Measurements from ENCODE around the gene TSPEAR.
"Not testable (repeated sequence)": the region's sequence is repeated elsewhere in the genome, so short reads cannot be mapped to it uniquely, and the experiment has no call there.

TSPEAR gene

GRCh38 chr21:44564886-44565598, 146.3 kb downstream of the TSPEAR start:
- no peak for TF ChIP-seq CTCF (IDR thresholded peaks at IDR 0.05)
- H3K36me3 ChIP-seq, result no peaks in the 10 kb centered on the region
- no peak overlapping the region for H3K4me3 ChIP-seq (ENCODE audit: low read depth in 1 of 2, low read length in 1 of 2)
- H3K4me1 ChIP-seq (ENCODE audit: control insufficient read depth in 1 of 2, insufficient read depth in 1 of 2, low read depth in 1 of 2, low read length in 1 of 2), result peaks cover 0 to 5% of the 10 kb centered on the region in 2 experiments
- H3K27me3 ChIP-seq, result peaks cover 7% of the 10 kb centered on the region
- H3K27ac ChIP-seq, result no peak overlapping the region
- H3K9me3 ChIP-seq, result no peaks in the 10 kb centered on the region

DNA sequence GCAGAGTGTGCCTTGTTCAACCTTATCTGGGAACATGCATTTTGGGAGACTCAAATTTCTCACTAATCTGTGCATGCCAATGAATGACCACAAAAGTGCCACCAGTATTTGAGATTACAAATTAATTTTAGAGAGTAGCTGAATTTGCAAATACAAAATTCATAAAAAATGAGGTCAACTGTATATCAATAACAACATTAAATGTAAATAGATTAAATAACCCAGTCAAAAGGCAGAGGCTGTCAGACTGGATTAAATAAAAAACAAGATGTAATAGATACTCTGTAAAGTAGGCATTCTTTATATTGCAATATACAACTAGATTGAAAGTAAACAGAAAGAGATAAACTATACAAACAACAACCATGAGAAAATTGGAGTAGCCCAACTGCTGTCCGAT, 147.3 kb downstream of the TSPEAR start:
- peaks cover 12% of the 10 kb centered on the region for H3K27me3 ChIP-seq
- TF ChIP-seq CTCF (IDR thresholded peaks at IDR 0.05), result no peak
- no peaks in the 10 kb centered on the region for H3K9me3 ChIP-seq
- H3K27ac ChIP-seq, result no peak overlapping the region
- peaks cover 0 to 5% of the 10 kb centered on the region in 2 experiments for H3K4me1 ChIP-seq (ENCODE audit: control insufficient read depth in 1 of 2, insufficient read depth in 1 of 2, low read depth in 1 of 2, low read length in 1 of 2)
- H3K4me3 ChIP-seq (ENCODE audit: low read depth in 1 of 2, low read length in 1 of 2), result no peak overlapping the region
- no peaks in the 10 kb centered on the region for H3K36me3 ChIP-seq

- H3K27me3 ChIP-seq, result peaks cover 40% of the 10 kb centered on the region
- no peak for TF ChIP-seq CTCF (IDR thresholded peaks at IDR 0.05)
- H3K36me3 ChIP-seq, result no peaks in the 10 kb centered on the region
- no peaks in the 10 kb centered on the region for H3K4me1 ChIP-seq (ENCODE audit: control insufficient read depth in 1 of 2, insufficient read depth in 1 of 2, low read depth in 1 of 2, low read length in 1 of 2)
- no peak within 1 kb of the TSS for H3K4me3 ChIP-seq (ENCODE audit: low read depth in 1 of 2, low read length in 1 of 2)
- H3K9me3 ChIP-seq, result no peaks in the 10 kb centered on the region
- H3K27ac ChIP-seq, result no peak within 1 kb of the TSS
Observed at GRCh38 chr21:44558695-44559094, 152.7 kb downstream of the TSPEAR start, which contains the start of gene KRTAP10-3. TSS of gene KRTAP10-3 (minus strand) at chr21:44558795. CDS start at chr21:44558715, 80 bp downstream.

GRCh38 chr21:44558329-44558675, 153.1 kb downstream of the TSPEAR start:
- H3K27me3 ChIP-seq, result peaks cover 41% of the 10 kb centered on the region
- not testable (repeated sequence) for H3K4me3 ChIP-seq (ENCODE audit: low read depth in 1 of 2, low read length in 1 of 2); H3K4me1 ChIP-seq (ENCODE audit: control insufficient read depth in 1 of 2, insufficient read depth in 1 of 2, low read depth in 1 of 2, low read length in 1 of 2); H3K36me3 ChIP-seq; H3K9me3 ChIP-seq; H3K27ac ChIP-seq

DNA sequence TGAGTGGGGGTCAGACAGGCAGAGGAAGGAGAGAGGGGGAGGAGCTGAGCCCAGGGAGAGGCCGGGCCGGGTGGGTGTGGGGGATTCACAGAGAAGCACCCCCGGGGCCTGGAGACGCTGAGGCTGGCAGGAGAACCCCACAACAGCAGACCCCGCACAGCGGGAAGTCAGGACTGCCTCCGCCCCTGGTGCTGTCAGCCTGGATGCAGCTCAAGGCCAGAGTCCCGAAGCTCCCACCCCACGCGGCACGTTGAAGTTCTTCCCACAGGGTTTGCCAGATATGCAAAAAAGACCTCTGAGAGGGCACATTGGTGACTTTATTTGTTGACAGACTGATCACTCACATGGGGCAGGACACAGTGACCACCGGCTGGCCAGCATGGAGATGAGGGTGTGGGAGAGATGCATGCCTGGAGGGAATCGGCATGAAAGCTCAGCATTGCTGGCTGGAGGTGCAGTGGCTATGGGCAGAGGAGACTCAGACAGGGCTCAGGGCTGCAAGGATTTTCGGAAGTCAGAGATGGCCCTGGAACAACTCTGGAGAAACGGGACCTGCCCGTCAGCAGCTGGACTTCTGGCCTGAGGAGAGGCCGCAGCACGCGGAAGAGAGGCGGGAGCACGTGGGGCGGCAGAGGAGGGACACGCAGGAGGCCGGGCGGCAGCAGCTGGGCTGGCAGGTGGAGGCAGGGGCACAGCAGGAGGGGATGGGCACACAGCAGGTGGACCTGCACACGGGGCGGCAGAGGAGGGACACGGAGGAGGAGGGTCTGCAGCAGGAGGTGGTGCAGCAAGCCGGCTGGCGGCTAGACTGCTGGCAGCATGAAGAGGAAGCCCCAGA, 153.7 kb downstream of the TSPEAR start:
- H3K27ac ChIP-seq, result no peak overlapping the region
- H3K36me3 ChIP-seq, result no peaks in the 10 kb centered on the region
- no peak for TF ChIP-seq CTCF (IDR thresholded peaks at IDR 0.05)
- H3K9me3 ChIP-seq, result no peaks in the 10 kb centered on the region
- no peaks in the 10 kb centered on the region for H3K4me1 ChIP-seq (ENCODE audit: control insufficient read depth in 1 of 2, insufficient read depth in 1 of 2, low read depth in 1 of 2, low read length in 1 of 2)
- no peak overlapping the region for H3K4me3 ChIP-seq (ENCODE audit: low read depth in 1 of 2, low read length in 1 of 2)
- H3K27me3 ChIP-seq, result peaks cover 41% of the 10 kb centered on the region

GRCh38 chr21:44556879-44557278, 154.5 kb downstream of the TSPEAR start:
- Histone ChIP-seq H3K4me3 (ENCODE audit: low read depth in 1 of 2, low read length in 1 of 2) (no peak overlapping the region), H3K36me3 (no peaks in the 10 kb centered on the region), H3K4me1 (ENCODE audit: control insufficient read depth in 1 of 2, insufficient read depth in 1 of 2, low read depth in 1 of 2, low read length in 1 of 2) (no peaks in the 10 kb centered on the region), H3K9me3 (no peaks in the 10 kb centered on the region), H3K27me3 (peaks cover 41% of the 10 kb centered on the region), H3K27ac (no peak overlapping the region)
- TF ChIP-seq CTCF (IDR thresholded peaks at IDR 0.05), result no peak

Measured in neutrophil (primary cell).